ENCODE results near the gene PCIF1.

PCIF1 gene

GRCh38 chr20:45971425-45971674 lies 36.9 kb downstream of the PCIF1 start:
- Histone ChIP-seq H3K27ac (ENCODE audit: low read depth, low read length) (peak overlapping the region; percentile 96), H4K20me1 (ENCODE audit: control insufficient read depth, insufficient read depth, low read depth, low read length) (no peaks in the 10 kb centered on the region), H3K27me3 (ENCODE audit: control insufficient read depth, low read length) (no peaks in the 10 kb centered on the region), H3K4me2 (ENCODE audit: low read length) (peak overlapping the region; percentile 66), H3K4me1 (ENCODE audit: control insufficient read depth, low read length) (peaks cover 23% of the 10 kb centered on the region), H3K9me3 (ENCODE audit: control insufficient read depth, insufficient read depth, low read length) (no peaks in the 10 kb centered on the region), H3K79me2 (ENCODE audit: control insufficient read depth, low read length) (peaks cover 26% of the 10 kb centered on the region), H3F3A (ENCODE audit: control insufficient read depth, insufficient read depth) (peaks cover 10% of the 10 kb centered on the region), H3K9me2 (replicated peaks; ENCODE audit: control insufficient read depth, low read length) (no peaks in the 10 kb centered on the region), H3K36me3 (ENCODE audit: control insufficient read depth, low read length) (peaks cover 39% of the 10 kb centered on the region), H3K4me3 (ENCODE audit: low read length) (peak overlapping the region; percentile 93)
- TF ChIP-seq CTCF (IDR thresholded peaks at IDR 0.05; ENCODE audit: low read depth, low read length, poor library complexity, severe bottlenecking) (no peak), EZH2phosphoT487 (IDR thresholded peaks at IDR 0.05; ENCODE audit: borderline replicate concordance, low read length) (no peak)

GRCh38 chr20:45971675-45972499 lies 37.4 kb downstream of the PCIF1 start, which contains the start of gene ZNF335:
Gene ZNF335, minus strand, starts transcription at chr20:45972203. Its CDS starts 793 bp downstream, at chr20:45971410.
- H3K4me3 ChIP-seq (ENCODE audit: low read length) = peak within 1 kb of the TSS; percentile 93
- H3K4me1 ChIP-seq (ENCODE audit: control insufficient read depth, low read length) = peaks cover 23% of the 10 kb centered on the region
- no peaks in the 10 kb centered on the region for H3K9me3 ChIP-seq (ENCODE audit: control insufficient read depth, insufficient read depth, low read length)
- H3K36me3 ChIP-seq (ENCODE audit: control insufficient read depth, low read length) = peaks cover 39% of the 10 kb centered on the region
- H3K27me3 ChIP-seq (ENCODE audit: control insufficient read depth, low read length) = no peaks in the 10 kb centered on the region
- peaks cover 10% of the 10 kb centered on the region for H3F3A ChIP-seq (ENCODE audit: control insufficient read depth, insufficient read depth)
- no peaks in the 10 kb centered on the region for H3K9me2 ChIP-seq (replicated peaks; ENCODE audit: control insufficient read depth, low read length)
- TF ChIP-seq CTCF (IDR thresholded peaks at IDR 0.05; ENCODE audit: low read depth, low read length, poor library complexity, severe bottlenecking) (peak; percentile 13), EZH2phosphoT487 (IDR thresholded peaks at IDR 0.05; ENCODE audit: borderline replicate concordance, low read length) (no peak)
- peak within 1 kb of the TSS; percentile 96 for H3K27ac ChIP-seq (ENCODE audit: low read depth, low read length)
- H3K4me2 ChIP-seq (ENCODE audit: low read length) = peak within 1 kb of the TSS; percentile 66
- no peaks in the 10 kb centered on the region for H4K20me1 ChIP-seq (ENCODE audit: control insufficient read depth, insufficient read depth, low read depth, low read length)
- peaks cover 26% of the 10 kb centered on the region for H3K79me2 ChIP-seq (ENCODE audit: control insufficient read depth, low read length)

DNA sequence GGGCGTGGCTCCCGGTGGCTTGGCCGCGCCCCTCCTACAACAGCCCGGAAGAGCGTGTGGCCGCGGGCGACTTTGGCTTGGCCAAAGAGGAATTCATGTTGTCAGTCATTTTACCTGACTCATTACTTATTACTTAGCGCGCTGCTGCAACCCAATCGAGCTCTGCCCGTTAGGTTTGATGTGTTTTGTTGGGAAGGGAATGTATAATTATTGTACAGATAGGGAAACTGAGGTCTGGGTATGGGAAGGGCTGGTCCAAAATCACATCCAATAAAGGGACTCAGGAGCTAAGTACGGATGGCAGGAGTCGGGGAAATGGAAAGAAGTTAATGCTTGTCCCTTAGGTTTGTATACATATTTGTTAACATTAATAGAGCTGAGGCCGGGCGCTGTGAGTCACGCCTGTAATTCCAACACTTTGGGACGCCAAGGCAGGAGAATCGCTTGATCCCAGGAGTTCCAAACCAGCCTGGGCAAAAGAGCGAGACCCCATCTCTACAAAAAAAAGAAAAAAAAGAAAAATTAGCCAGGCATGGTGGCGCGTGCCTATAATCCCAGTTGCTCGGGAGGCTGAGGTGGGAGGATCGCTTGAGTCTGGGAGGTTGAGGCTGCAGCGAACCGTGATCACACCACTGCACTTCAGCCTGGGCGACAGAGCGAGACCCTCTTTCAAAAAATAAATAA lies 38.2 kb downstream of the PCIF1 start:
- Histone ChIP-seq H3K4me2 (ENCODE audit: low read length) (peak overlapping the region; percentile 66), H3K79me2 (ENCODE audit: control insufficient read depth, low read length) (peaks cover 26% of the 10 kb centered on the region), H3K9me3 (ENCODE audit: control insufficient read depth, insufficient read depth, low read length) (no peaks in the 10 kb centered on the region), H3K36me3 (ENCODE audit: control insufficient read depth, low read length) (peaks cover 31% of the 10 kb centered on the region), H3K4me1 (ENCODE audit: control insufficient read depth, low read length) (peaks cover 23% of the 10 kb centered on the region), H3K4me3 (ENCODE audit: low read length) (peak overlapping the region; percentile 93), H3K27ac (ENCODE audit: low read depth, low read length) (peak overlapping the region; percentile 96), H3K9me2 (replicated peaks; ENCODE audit: control insufficient read depth, low read length) (no peaks in the 10 kb centered on the region), H3K27me3 (ENCODE audit: control insufficient read depth, low read length) (no peaks in the 10 kb centered on the region), H3F3A (ENCODE audit: control insufficient read depth, insufficient read depth) (peaks cover 10% of the 10 kb centered on the region), H4K20me1 (ENCODE audit: control insufficient read depth, insufficient read depth, low read depth, low read length) (no peaks in the 10 kb centered on the region)
- TF ChIP-seq EZH2phosphoT487 (IDR thresholded peaks at IDR 0.05; ENCODE audit: borderline replicate concordance, low read length) (no peak), CTCF (IDR thresholded peaks at IDR 0.05; ENCODE audit: low read depth, low read length, poor library complexity, severe bottlenecking) (no peak)
